H1 (cell line): ENCODE results near the gene MEGF9. TPM values are rescaled to one million over a fixed set of nuclear protein-coding genes. Genes with fewer than 3 reads are reported as not detected.

Source experiments
- CTCF ChIA-PET: fragments of 300-600 bp; sonication (Branson Sonifier 250); formaldehyde crosslinking; loops from one replicate; lab custom pipeline; 2021; ENCODE audit not compliant: partially characterized antibody; lab: Charles Lee
- POLR2A ChIA-PET: fragments of 300-600 bp; sonication (Branson Sonifier 250); formaldehyde crosslinking; loops from one replicate; lab custom pipeline; 2021; ENCODE audit warnings: inconsistent platforms; ENCODE audit not compliant: partially characterized antibody; lab: Charles Lee
- DNase-seq, 2 experiments: peaks; one replicate each; pipeline versions ENCODE4 v3.0.0 to v3.0.0-alpha.2; 2010 to 2022; ENCODE audit warnings: low spot score in 2 of 2, low read depth in 1 of 2, mixed read lengths in 1 of 2
- FAIRE-seq: peaks from 2 replicates; lab custom pipeline; 2011; peaks lifted over from hg19 to GRCh38; lab: Jason Lieb, UNC
- H2AFZ ChIP-seq: 2 replicates; pipeline ENCODE4 v1.8.1; 2012; ENCODE audit warnings: low read length, inconsistent platforms
- H2AK5ac ChIP-seq: 2 replicates; pipeline ENCODE4 v1.6.1; 2013; ENCODE audit warnings: low read depth, low read length
- H2BK120ac ChIP-seq: replicated peaks from 2 replicates; pipeline ENCODE3; 2013; ENCODE audit warnings: low read depth, low read length, inconsistent platforms
- H2BK12ac ChIP-seq: 2 replicates; pipeline ENCODE4 v1.6.1; 2013; ENCODE audit warnings: low read depth, low read length
- H2BK15ac ChIP-seq: 2 replicates; pipeline ENCODE4 v1.6.1; 2013; ENCODE audit warnings: low read length
- H2BK20ac ChIP-seq: 2 replicates; pipeline ENCODE4 v1.6.1; 2013; ENCODE audit warnings: low read length
- H2BK5ac ChIP-seq: 2 replicates; pipeline ENCODE4 v1.6.1; 2013; ENCODE audit warnings: low read depth, low read length
- H3K14ac ChIP-seq: 2 replicates; pipeline ENCODE4 v1.6.1; 2013; ENCODE audit warnings: inconsistent platforms; ENCODE audit not compliant: insufficient read length
- H3K18ac ChIP-seq: 2 replicates; pipeline ENCODE4 v1.6.1; 2013; ENCODE audit warnings: low read length; ENCODE audit errors: extremely low read depth
- H3K23ac ChIP-seq: 2 replicates; pipeline ENCODE4 v1.6.1; 2013; ENCODE audit warnings: inconsistent platforms; ENCODE audit not compliant: insufficient read length
- H3K23me2 ChIP-seq: 2 replicates; pipeline ENCODE4 v1.6.1; 2013; ENCODE audit warnings: low read depth, low read length
- H3K27ac ChIP-seq: 2 replicates; pipeline ENCODE4 v1.6.1; 2011; ENCODE audit warnings: low read depth, low read length, inconsistent platforms
- H3K27me3 ChIP-seq, 4 experiments: replicated peaks in 1 of 4; 1 replicate in 1 of 4; 2 replicates in 3 of 4; pipeline versions ENCODE4 v1.6.1 to v1.8.1; 2011 to 2013; ENCODE audit warnings: low read length in 3 of 4, mild to moderate bottlenecking in 3 of 4, inconsistent platforms in 2 of 4, mixed read lengths in 2 of 4, moderate library complexity in 1 of 4; ENCODE audit not compliant: control insufficient read depth in 3 of 4, insufficient read depth in 3 of 4; ENCODE audit errors: extremely low read depth in 1 of 4
- H3K36me3 ChIP-seq, 4 experiments: 2 replicates each; pipeline versions ENCODE4 v1.6.1 to v1.8.1; 2011 to 2013; ENCODE audit warnings: mild to moderate bottlenecking in 4 of 4, low read length in 3 of 4, moderate library complexity in 2 of 4, control low read depth in 1 of 4, inconsistent platforms in 1 of 4; ENCODE audit not compliant: insufficient read depth in 4 of 4, control insufficient read depth in 2 of 4
- H3K4ac ChIP-seq: replicated peaks from 2 replicates; pipeline ENCODE3; 2013; ENCODE audit warnings: low read length, low read depth, mixed read lengths, inconsistent platforms; ENCODE audit not compliant: insufficient read length
- H3K4me1 ChIP-seq, 4 experiments: replicated peaks in 1 of 4; 1 replicate in 1 of 4; 2 replicates in 3 of 4; pipeline versions ENCODE4 v1.6.1 to v1.8.1; 2011 to 2013; ENCODE audit warnings: low read length in 3 of 4, inconsistent platforms in 2 of 4, mixed read lengths in 1 of 4; ENCODE audit not compliant: insufficient read depth in 4 of 4, control insufficient read depth in 3 of 4
- H3K4me2 ChIP-seq, 2 experiments: 2 replicates each; pipeline versions ENCODE4 v1.6.1 to v1.8.1; 2011 to 2013; ENCODE audit warnings: low read depth in 2 of 2, low read length in 2 of 2, control low read depth in 1 of 2, inconsistent platforms in 1 of 2, mild to moderate bottlenecking in 1 of 2; ENCODE audit not compliant: insufficient read depth in 1 of 2
- H3K4me3 ChIP-seq, 4 experiments: fragments of 200-600, 300-600 bp in 1 of 4; sonication (generic), shearing (Covaris generic), sonication (Bioruptor Twin) in 1 of 4; 2 replicates each; pipeline versions ENCODE4 v1.5.1 to v1.8.1; 2011 to 2016; ENCODE audit warnings: low read length in 4 of 4, low read depth in 3 of 4, control low read depth in 2 of 4, inconsistent platforms in 2 of 4, mild to moderate bottlenecking in 2 of 4, mixed read lengths in 1 of 4, moderate library complexity in 1 of 4; ENCODE audit not compliant: insufficient read depth in 2 of 4; ENCODE audit errors: extremely low read depth in 1 of 4
- H3K56ac ChIP-seq: replicated peaks from 2 replicates; pipeline ENCODE3; 2013; ENCODE audit warnings: low read depth, mild to moderate bottlenecking, mixed read lengths, low read length, inconsistent platforms; ENCODE audit not compliant: insufficient read length
- H3K79me1 ChIP-seq: 2 replicates; pipeline ENCODE4 v1.6.1; 2013; ENCODE audit warnings: low read depth, low read length, control low read depth
- H3K79me2 ChIP-seq, 2 experiments: 2 replicates each; pipeline versions ENCODE4 v1.6.1 to v1.8.1; 2012 to 2013; ENCODE audit warnings: low read length in 2 of 2, mild to moderate bottlenecking in 2 of 2, inconsistent platforms in 1 of 2; ENCODE audit not compliant: insufficient read depth in 2 of 2, control insufficient read depth in 1 of 2
- H3K9ac ChIP-seq, 4 experiments: replicated peaks in 1 of 4; 1 replicate in 1 of 4; 2 replicates in 3 of 4; pipeline versions ENCODE4 v1.6.1 to v1.8.1; 2011 to 2013; ENCODE audit warnings: low read depth in 3 of 4, low read length in 3 of 4, control low read depth in 2 of 4, mild to moderate bottlenecking in 2 of 4, moderate library complexity in 2 of 4, inconsistent platforms in 1 of 4; ENCODE audit errors: extremely low read depth in 1 of 4
- H3K9me3 ChIP-seq, 2 experiments: 2 replicates each; pipeline versions ENCODE4 v1.6.1 to v1.8.1; 2012 to 2013; ENCODE audit warnings: mild to moderate bottlenecking in 2 of 2, moderate library complexity in 2 of 2, control low read depth in 1 of 2, inconsistent platforms in 1 of 2, low read depth in 1 of 2, low read length in 1 of 2, mixed read lengths in 1 of 2; ENCODE audit not compliant: insufficient read depth in 2 of 2
- H4K20me1 ChIP-seq, 2 experiments: replicated peaks in 1 of 2; 2 replicates each; pipeline versions ENCODE3 to v1.8.1; 2011 to 2013; ENCODE audit warnings: inconsistent platforms in 2 of 2, low read length in 2 of 2, mild to moderate bottlenecking in 1 of 2; ENCODE audit not compliant: insufficient read depth in 2 of 2, control insufficient read depth in 1 of 2
- H4K5ac ChIP-seq: 2 replicates; pipeline ENCODE4 v1.6.1; 2013; ENCODE audit warnings: low read length, low read depth, mixed read lengths, inconsistent platforms; ENCODE audit not compliant: insufficient read length
- H4K8ac ChIP-seq: 2 replicates; pipeline ENCODE4 v1.8.0; 2013; ENCODE audit warnings: mild to moderate bottlenecking, moderate library complexity, low read length, inconsistent platforms; ENCODE audit not compliant: insufficient read depth; ENCODE audit errors: extremely low read depth
- H4K91ac ChIP-seq: replicated peaks from 2 replicates; pipeline ENCODE3; 2013; ENCODE audit warnings: low read length, mixed read lengths, inconsistent platforms; ENCODE audit not compliant: insufficient read length
- YY1 ChIP-seq: IDR thresholded peaks from 2 replicates; pipeline ENCODE4 v1.6.1; 2011; ENCODE audit warnings: low read depth, mild to moderate bottlenecking, low read length
- WGBS, 2 experiments: shearing (Covaris generic) in 1 of 2; methylation state at CpG; one replicate each; pipeline versions ENCODE4 v1.1.6 to v1.1.7; 2013 to 2015; ENCODE audit warnings: low lambda C conversion rate in 2 of 2, mixed read lengths in 2 of 2, inconsistent platforms in 1 of 2, low coverage in 1 of 2, missing lambda C conversion rate in 1 of 2; ENCODE audit not compliant: insufficient replicate concordance in 2 of 2, insufficient coverage in 1 of 2, insufficient read length in 1 of 2; ENCODE audit errors: extremely low coverage in 1 of 2, missing lambda C conversion rate in 1 of 2; 5-methylcytosine and 5-hydroxymethylcytosine counted together
- polyA plus RNA-seq, 7 experiments: library from polyadenylated mRNA; depleted of rRNA in 3 of 7; stranded (reverse) in 5 of 7; unstranded in 2 of 7; fragments of >200 nt in 5 of 7; fragments of 200-250 nt in 2 of 7; gene quantifications; 1 replicate in 5 of 7; 2 replicates in 1 of 7; 4 replicates in 1 of 7; pipeline versions ENCODE4 v1.2.1 to v1.2.3, GENCODE V29; 2011 to 2013; ENCODE audit warnings: missing spikeins in 2 of 7, mixed read lengths in 2 of 7
- total RNA-seq: library from RNA; stranded (reverse); fragmentation: NEBNext Ultra II Directional; extraction: Animal tissue kit (Norgen Biotek cat#: 25700); gene quantifications from 2 replicates; pipeline ENCODE4 v1.2.1, GENCODE V29; 2021

The MEGF9 gene
- total and polyA plus RNA-seq, 2 of the 8 experiments (the other 6 are each of a cell fraction or from before 2014, with no cell fraction given), result 0.45 to 1.8 TPM

DNA sequence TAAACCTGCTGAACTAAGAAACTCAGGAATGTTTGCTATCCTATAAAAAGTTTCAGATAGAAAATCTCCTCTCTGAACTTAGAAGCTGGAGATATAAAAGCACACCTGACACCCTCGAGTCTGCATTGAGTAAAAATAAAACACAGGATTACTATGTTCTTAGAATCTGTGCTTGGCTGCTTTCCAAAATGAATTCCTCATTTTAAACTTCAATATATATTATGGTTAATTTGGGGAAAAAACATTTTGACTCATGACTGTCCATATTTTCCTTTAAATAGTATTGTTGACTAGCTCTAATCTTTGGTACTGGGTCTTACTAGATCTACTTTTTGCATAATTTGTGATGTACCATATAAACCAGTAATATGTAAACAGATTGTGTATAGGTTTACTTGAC lies 42.3 kb upstream of the MEGF9 start:
- no peak overlapping the region for H2BK20ac ChIP-seq
- H3K4me1 ChIP-seq, result no peaks in the 10 kb centered on the region
- no peak overlapping the region for H2BK15ac ChIP-seq
- no peak overlapping the region for H2BK5ac ChIP-seq
- H3K23me2 ChIP-seq, result no peaks in the 10 kb centered on the region
- no peak overlapping the region for H4K8ac ChIP-seq
- ChIA-PET CTCF (interaction anchor here (0.8 to 4.6 kb wide), 25 partner anchors 9 to 601 kb away, joined by 3 to 31 read pairs (median 4); no protein-coding TSS in a partner anchor), POLR2A (interaction anchor here (1.8 kb wide), 1 partner anchor 9 kb away, joined by 6 read pairs; no protein-coding TSS in a partner anchor)
- H3K9me3 ChIP-seq, result no peaks in the 10 kb centered on the region
- H3K36me3 ChIP-seq, result peaks cover 0 to 10% (median 2%) of the 10 kb centered on the region in 4 experiments; a peak in 3 of 8 replicates
- no peak overlapping the region for H3K9ac ChIP-seq
- H2BK12ac ChIP-seq, result no peak overlapping the region
- TF ChIP-seq YY1, result no peak
- H3K79me1 ChIP-seq, result no peaks in the 10 kb centered on the region
- FAIRE-seq (no peak), DNase-seq (no peak)
- no peak overlapping the region for H3K56ac ChIP-seq
- no peak overlapping the region for H2BK120ac ChIP-seq
- no peaks in the 10 kb centered on the region for H3K27me3 ChIP-seq
- H4K91ac ChIP-seq, result no peak overlapping the region
- H4K20me1 ChIP-seq, result peaks cover 1 to 3% of the 10 kb centered on the region in 2 experiments
- H3K4me3 ChIP-seq, result no peak overlapping the region
- 94% methylated on average over 1 of the region's 1 CpG; no CpG with 5 or more reads in 1 of the 2 experiments for WGBS, 2 experiments
- no peak overlapping the region for H2AK5ac ChIP-seq
- H3K14ac ChIP-seq, result no peak overlapping the region
- no peak overlapping the region for H4K5ac ChIP-seq
- H3K27ac ChIP-seq, result no peak overlapping the region
- no peak overlapping the region for H3K23ac ChIP-seq
- H2AFZ ChIP-seq, result no peak overlapping the region
- H3K4me2 ChIP-seq, result no peak overlapping the region
- no peaks in the 10 kb centered on the region for H3K79me2 ChIP-seq
- H3K18ac ChIP-seq, result no peak overlapping the region
- no peak overlapping the region for H3K4ac ChIP-seq
